Measurements from ENCODE around the gene GPC3. TPM values are rescaled to one million over a fixed set of nuclear protein-coding genes. Genes with fewer than 3 reads are reported as not detected.

GPC3 gene
- total RNA-seq, 2 experiments from 2014 or later = 0.58 to 0.63 TPM

DNA sequence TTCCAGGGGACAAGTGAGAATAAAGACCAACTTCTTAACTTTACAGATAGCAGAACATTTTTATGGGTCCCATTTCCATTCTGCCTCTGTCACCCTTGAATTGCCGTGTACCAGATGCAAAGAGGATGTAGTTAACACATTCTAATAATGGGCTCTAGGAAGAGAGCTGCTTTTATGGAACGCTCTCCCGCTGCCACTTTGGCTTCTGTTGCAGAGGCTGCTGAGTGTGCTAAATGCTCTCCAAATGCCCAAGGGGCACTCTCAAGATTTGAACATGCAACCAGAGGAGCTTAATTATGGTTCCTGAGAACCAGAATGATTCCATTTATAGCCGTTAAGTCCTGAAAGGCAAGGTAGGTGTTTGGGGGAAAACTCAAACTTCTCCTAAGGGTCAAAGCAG, 28.1 kb upstream of the GPC3 start:
- CTCF ChIA-PET = interaction anchor here (1.7 kb wide), 1 partner anchor 13 kb away, joined by 3 read pairs; no protein-coding TSS in a partner anchor
- Mint-ChIP-seq H3K4me1 (ENCODE audit: low read depth) (peaks cover 6% of the 10 kb centered on the region), H3K27ac (no peak overlapping the region), H3K9me3 (no peaks in the 10 kb centered on the region), H3K27me3 (peaks cover 2% of the 10 kb centered on the region), H3K4me3 (no peak overlapping the region), H3K36me3 (ENCODE audit: low read depth) (no peaks in the 10 kb centered on the region)
- intact Hi-C loops (cut with micrococcal nuclease) = no loop called here
- DNase-seq = no peak
- TF ChIP-seq, protein P1, sequence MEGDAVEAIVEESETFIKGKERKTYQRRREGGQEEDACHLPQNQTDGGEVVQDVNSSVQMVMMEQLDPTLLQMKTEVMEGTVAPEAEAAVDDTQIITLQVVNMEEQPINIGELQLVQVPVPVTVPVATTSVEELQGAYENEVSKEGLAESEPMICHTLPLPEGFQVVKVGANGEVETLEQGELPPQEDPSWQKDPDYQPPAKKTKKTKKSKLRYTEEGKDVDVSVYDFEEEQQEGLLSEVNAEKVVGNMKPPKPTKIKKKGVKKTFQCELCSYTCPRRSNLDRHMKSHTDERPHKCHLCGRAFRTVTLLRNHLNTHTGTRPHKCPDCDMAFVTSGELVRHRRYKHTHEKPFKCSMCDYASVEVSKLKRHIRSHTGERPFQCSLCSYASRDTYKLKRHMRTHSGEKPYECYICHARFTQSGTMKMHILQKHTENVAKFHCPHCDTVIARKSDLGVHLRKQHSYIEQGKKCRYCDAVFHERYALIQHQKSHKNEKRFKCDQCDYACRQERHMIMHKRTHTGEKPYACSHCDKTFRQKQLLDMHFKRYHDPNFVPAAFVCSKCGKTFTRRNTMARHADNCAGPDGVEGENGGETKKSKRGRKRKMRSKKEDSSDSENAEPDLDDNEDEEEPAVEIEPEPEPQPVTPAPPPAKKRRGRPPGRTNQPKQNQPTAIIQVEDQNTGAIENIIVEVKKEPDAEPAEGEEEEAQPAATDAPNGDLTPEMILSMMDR (IDR thresholded peaks at IDR 0.05) = no peak
- no peak for ATAC-seq
- POLR2A ChIA-PET = no interaction called here

DNA sequence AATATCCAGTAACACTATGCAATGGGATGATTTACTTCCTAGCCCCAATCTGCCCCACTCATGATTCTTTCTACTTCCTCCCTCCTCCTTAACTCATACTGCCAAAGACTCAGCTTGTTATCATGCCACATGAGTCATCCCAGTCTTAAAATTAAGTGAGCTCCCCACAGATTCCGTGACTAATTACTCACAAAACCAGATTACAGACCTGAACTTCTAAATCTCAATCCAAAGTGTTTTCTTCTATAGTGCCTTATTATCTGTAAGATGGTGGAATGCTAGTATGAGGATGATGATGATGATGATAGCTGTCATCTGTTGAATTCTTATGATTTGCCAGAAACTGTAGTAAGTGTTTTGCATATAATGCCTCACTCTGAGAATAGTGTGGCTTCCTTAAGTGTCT, 27.7 kb upstream of the GPC3 start:
- ATAC-seq (peak; percentile 60), DNase-seq (no peak)
- Mint-ChIP-seq H3K27me3 (peaks cover 2% of the 10 kb centered on the region), H3K4me1 (ENCODE audit: low read depth) (peaks cover 6% of the 10 kb centered on the region), H3K27ac (no peak overlapping the region), H3K36me3 (ENCODE audit: low read depth) (no peaks in the 10 kb centered on the region), H3K9me3 (no peaks in the 10 kb centered on the region), H3K4me3 (no peak overlapping the region)
- CTCF ChIA-PET = interaction anchor here (1.7 kb wide), 1 partner anchor 14 kb away, joined by 3 read pairs; no protein-coding TSS in a partner anchor
- intact Hi-C loops (cut with micrococcal nuclease) = no loop called here
- POLR2A ChIA-PET = no interaction called here
- TF ChIP-seq, protein P1 (IDR thresholded peaks at IDR 0.05) = no peak

DNA sequence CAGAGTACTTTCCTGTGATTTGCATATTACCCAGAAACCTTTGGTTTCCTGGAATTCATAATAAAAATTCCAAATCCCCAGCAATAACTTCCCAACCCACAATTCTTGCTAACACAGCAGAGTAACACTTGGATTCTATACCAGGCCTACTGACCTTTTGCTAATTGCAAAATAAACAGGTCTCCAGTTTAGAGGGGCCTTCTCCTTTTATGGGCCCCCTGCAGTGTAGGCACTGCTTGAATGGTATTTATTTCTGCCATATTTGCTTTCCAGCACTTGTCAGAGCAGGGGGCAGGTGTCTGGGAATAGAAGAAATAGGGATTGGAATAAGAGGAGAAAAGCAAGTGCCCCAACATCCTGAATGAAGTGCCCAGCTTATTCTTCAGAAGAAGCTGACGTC, 25.3 kb upstream of the GPC3 start:
- H3K4me3 Mint-ChIP-seq = no peak overlapping the region
- H3K27ac Mint-ChIP-seq = no peak overlapping the region
- no peaks in the 10 kb centered on the region for H3K9me3 Mint-ChIP-seq
- ChIA-PET CTCF (interaction anchor here (1.5 kb wide), 1 partner anchor 218 kb away, joined by 3 read pairs; no protein-coding TSS in a partner anchor), POLR2A (no interaction called here)
- TF ChIP-seq, protein P1 (IDR thresholded peaks at IDR 0.05) = no peak
- intact Hi-C loops (cut with micrococcal nuclease) = no loop called here
- ATAC-seq = no peak
- DNase-seq = no peak
- H3K4me1 Mint-ChIP-seq (ENCODE audit: low read depth) = peaks cover 6% of the 10 kb centered on the region
- no peaks in the 10 kb centered on the region for H3K27me3 Mint-ChIP-seq
- H3K36me3 Mint-ChIP-seq (ENCODE audit: low read depth) = no peaks in the 10 kb centered on the region

DNA sequence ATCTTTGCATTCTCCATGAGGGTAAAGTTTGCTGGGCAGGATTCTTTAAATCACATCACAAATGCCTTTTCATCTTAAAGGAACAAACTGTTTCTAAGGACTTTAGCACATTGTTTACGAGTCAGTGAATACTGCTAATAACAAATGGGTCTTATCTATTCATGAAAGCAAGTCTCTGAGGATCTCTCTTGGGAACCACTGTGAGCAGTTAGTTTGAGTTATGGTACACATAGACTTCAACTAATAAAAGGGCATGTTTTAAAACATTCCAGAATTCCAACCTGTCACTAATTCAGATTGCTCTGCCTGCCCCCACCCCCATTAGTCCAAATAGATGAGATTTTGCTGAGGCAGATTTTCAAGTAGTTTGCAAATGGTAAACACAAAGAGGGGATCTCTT, 22.3 kb upstream of the GPC3 start:
- no peak for ATAC-seq
- Mint-ChIP-seq H3K4me1 (ENCODE audit: low read depth) (no peaks in the 10 kb centered on the region), H3K27ac (no peak overlapping the region), H3K9me3 (no peaks in the 10 kb centered on the region), H3K27me3 (no peaks in the 10 kb centered on the region), H3K4me3 (no peak overlapping the region), H3K36me3 (ENCODE audit: low read depth) (no peaks in the 10 kb centered on the region)
- ChIA-PET CTCF (no interaction called here), POLR2A (no interaction called here)
- DNase-seq = no peak
- TF ChIP-seq, protein P1 (IDR thresholded peaks at IDR 0.05) = no peak
- intact Hi-C loops (cut with micrococcal nuclease) = no loop called here

DNA sequence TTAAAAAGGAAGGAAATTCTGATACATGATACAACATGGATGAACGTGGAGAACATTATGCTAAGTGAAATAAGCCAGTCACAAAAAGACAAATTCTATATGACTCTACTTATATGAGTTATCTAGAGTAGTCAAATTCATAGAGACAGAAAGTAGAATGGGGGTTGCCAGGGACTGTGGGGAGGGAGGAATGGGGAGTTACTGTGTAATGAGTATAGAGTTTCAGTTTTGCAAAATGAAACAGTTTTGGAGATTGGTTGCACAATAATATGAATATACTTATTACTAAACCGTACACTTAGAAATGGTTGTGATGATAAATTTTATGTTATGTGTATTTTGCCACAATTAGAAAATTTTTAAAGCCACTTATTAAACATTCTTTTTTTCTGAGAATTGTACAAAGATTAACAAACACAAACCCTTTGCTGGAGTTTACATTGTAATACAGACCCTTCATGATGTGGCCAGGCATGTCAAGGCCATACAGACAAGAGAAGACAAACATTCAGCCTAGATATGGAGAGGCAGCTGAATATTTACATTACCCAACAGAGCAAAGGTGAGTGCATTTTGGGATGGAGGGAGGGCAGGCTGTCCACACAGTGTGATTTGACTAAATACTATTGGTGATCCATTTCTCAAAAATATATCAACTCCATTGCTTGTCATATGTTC, 21.2 kb upstream of the GPC3 start:
- Mint-ChIP-seq H3K4me3 (no peak overlapping the region), H3K27me3 (no peaks in the 10 kb centered on the region), H3K4me1 (ENCODE audit: low read depth) (no peaks in the 10 kb centered on the region), H3K36me3 (ENCODE audit: low read depth) (no peaks in the 10 kb centered on the region), H3K27ac (no peak overlapping the region), H3K9me3 (no peaks in the 10 kb centered on the region)
- DNase-seq (peak; percentile 18), ATAC-seq (peak; percentile 68)
- CTCF ChIA-PET = no interaction called here
- POLR2A ChIA-PET = no interaction called here
- intact Hi-C loops (cut with micrococcal nuclease) = no loop called here
- TF ChIP-seq, protein P1 (IDR thresholded peaks at IDR 0.05) = no peak

Measured in activated CD8-positive, alpha-beta T cell treated with anti-CD3 and anti-CD28 coated beads for 36 hours (primary cell).